8988T (cell line): ENCODE measurements around the gene PTPRK.
"Not testable (repeated sequence)": the region's sequence is repeated elsewhere in the genome, so short reads cannot be mapped to it uniquely, and the experiment has no call there.

Experiments
- DNase-seq: peaks from one replicate; pipeline ENCODE4 v3.0.0; 2011

The PTPRK gene

DNA sequence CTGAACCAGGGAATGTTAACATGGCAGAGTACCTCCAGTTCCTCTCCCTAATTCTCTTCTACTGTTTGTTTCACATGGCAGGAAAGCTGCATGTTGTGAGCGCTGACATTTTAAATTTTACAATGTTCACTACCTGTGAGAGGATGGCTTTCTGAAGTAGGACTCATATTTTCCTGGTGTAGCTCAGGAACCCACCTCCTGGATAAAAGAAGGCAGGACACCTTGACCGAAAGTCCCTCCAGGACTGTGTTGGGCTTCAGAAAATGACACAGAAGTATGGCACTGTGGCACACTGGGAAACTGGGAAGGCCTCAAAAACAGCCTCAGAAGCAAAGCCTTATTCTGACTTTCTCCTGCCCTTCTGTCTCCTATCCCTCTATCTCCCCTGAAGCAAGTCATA, 33.3 kb downstream of the PTPRK start:
- DNase-seq: no peak

DNA sequence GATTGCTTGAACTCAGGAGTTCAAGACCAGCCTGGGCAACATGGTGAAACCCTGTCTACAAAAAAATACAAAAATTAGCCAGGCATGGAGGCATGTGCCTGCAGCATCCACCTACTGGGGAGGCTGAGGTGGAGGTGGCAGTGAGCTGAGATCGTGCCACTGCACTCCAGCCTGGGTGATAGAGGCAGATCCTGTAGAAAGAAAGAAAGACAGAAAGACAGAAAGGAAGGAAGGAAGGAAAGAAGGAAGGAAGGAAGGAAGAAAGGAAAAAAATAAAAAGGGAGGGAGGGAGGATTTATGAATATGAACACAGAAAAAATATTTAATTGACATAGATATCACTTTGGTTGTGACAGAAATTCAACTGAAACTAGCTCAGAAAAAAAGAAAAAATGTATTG, 33.8 kb downstream of the PTPRK start:
- not testable (repeated sequence) for DNase-seq

DNA sequence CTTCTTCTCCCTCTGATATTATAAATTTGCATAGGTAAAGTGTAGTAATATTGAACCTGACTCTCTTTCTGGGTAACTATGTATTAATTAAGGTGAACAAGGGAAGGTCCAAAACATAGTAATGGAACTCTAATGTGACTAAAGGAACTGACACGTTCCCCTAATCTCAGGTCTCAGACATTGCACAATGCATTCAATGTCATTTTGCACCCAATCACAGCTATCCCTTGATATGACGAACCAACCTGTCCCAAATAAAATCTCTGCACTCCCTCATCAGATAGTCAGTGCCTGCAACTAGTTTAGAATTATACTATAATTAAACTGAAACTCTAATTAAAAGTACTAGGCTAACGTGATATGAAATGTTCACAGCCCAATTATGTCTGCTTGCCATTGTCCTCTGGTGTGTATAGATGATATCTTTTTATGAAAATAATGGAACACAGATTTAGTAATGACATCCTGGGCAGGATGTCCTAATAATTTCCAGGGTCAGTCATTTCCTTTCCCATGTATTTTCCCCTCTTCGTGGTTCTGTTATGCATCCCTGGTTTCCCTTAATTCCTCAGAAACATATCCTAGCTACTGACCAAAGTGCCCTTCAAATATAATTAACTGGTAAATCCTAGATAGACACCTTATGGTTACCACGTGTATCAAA, 36.8 kb downstream of the PTPRK start:
- no peak for DNase-seq

DNA sequence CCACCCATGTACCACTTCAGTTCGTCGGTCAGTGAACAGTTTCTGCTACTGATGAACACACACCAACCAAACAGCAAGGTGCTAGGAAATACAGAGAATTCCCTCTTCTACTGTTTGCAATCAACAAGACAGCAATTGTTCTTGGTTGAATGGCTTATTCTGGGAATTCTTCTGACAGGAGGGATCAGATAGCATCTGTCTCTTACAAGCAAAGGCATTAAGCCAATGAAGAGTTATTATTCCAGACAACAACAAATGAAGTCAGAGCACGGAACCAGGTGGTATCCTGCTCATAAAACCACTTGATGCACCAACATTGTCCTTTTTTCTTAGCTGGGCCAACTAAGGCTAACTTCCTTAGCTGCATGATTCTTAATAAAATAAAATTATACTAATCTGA, 37.8 kb downstream of the PTPRK start:
- no peak for DNase-seq

DNA sequence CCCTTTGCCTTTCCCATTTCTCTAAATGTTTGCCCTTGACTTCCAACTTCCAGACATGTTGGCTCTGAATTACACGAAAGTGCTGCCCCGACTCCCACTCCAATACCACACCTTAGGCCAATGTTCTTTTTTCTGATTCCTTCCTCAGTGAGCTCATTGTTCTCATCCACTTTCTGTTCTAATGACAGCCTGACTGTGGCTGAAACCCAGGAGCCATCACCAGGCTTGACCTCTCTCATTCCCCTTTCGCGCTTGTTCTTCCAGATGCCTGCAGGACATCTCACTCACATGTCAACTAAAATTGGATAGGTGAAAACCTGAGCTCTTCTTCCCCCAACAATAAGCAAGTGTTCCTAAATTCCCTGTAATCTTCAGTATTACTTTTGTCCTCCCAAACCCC, 40.4 kb downstream of the PTPRK start:
- DNase-seq: no peak

DNA sequence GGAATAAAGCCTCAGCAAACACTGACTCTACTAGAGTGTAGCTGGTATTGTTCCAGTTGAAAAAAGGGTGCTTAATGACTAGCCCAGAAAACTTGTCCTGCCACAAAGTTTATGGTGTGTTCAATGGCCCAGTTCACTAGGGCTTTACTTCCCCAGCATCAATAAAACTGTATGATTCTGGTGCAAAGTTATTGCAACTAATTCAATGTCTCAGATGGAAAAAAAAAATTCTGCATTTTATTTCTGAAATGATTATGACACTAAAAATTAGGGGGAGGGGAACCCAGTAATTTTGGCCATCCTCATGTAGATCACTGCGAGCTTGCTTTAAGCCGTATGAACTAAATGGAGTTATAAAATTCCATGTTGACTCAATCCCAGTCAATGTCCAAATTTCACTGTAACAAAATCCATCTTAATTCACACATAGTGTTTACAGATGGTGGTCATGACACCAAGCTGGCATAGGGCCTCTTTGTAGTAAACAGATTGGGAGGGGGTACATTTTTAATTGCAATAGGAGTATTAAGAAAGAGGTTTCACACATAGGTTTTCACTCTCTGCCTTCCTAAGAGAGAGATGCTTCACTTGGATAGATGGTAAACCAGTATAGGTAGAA, 41.2 kb downstream of the PTPRK start:
- DNase-seq: no peak

DNA sequence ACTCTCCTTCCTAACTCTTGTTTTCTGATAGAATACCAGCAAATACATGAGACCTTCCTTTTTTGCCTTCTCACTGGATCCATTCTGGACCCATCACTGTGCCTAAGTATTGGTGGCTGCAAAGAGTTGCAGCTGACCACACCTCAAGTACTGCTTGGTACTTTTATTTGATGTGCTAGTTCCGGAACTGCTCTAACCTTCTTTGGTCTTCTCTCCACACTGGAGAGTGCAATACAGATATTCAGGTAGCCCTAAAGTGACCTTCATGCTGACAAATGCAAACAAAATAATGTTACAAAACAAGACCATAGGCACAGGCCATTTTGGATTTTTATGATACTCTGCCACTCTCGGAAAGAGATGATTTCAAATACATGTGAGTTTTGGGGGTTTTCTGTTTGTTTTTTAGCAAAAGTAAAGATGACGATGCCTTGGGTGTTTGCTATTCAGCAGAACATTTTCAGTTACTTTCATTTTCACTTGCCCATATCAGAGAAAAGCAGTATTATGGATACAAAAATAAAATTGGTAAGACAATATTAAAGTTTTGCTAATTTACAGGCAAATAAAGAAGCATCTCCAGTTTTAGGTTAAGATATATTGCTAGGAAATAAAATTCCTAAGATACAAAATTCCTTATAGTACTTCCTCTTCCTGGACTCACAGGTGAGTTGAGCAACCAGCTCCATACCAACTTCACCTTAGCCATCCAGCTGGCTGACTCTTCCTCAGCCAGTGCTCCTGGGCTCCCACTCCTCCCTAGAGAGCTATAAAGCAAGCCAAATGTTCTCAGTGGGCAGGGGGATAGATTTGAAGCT, 42.0 kb downstream of the PTPRK start:
- DNase-seq: no peak

DNA sequence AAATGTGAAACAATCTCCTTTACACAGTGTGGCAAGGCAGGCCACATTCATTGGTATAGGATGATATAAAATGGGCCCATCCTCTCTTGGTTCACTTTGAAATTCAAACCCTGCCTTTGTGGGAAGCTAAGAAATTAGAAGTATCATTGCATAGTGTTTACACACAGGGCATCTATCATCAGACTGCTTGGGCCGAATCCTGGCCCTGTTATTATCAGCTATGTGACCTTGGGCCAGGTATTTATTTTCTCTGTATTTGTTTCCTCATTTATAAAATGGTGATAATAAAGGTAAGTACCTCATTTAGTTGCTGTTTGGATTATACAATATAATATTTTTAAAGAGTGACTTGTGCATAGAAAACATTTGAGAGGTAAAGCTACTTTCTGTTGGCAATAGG, 45.5 kb downstream of the PTPRK start:
- DNase-seq: no peak

DNA sequence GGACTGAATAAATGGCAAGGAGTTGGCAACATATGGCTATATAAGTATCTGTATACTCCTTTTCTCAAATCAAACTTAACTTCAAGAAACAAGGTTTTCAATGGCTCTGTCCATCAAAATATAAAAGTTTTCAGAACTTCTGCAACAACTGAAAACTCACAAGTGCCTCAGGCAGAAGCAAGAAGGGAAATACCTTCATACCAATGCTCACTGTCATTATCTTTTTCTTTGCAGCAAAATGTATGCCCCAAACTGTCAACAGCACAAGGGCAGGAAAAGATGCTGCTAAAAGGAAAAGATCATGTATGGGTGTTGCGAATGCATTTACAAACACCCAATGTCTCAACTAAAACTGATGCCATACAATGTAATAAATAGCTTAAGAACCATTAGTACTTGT, 45.9 kb downstream of the PTPRK start:
- DNase-seq: no peak

DNA sequence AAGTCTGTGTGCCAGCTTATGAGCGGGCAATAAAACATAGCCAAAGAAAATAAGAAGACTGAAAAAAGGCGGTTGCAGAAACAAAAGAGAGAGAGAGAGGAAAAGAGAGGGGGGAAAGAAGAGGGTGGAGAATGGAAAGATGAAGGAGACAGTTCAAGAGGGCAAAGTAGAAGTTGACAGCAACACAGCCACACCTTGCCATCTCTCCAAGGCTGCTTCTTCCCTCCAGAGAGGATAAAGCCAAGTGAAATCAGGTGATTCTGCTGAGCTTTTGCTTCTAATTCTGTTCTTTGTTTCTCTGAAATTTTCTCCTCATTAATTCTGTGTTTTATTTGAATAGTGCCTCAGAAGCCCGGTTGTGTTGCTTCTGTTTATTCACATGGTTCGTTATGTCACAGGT, 48.5 kb downstream of the PTPRK start:
- no peak for DNase-seq

DNA sequence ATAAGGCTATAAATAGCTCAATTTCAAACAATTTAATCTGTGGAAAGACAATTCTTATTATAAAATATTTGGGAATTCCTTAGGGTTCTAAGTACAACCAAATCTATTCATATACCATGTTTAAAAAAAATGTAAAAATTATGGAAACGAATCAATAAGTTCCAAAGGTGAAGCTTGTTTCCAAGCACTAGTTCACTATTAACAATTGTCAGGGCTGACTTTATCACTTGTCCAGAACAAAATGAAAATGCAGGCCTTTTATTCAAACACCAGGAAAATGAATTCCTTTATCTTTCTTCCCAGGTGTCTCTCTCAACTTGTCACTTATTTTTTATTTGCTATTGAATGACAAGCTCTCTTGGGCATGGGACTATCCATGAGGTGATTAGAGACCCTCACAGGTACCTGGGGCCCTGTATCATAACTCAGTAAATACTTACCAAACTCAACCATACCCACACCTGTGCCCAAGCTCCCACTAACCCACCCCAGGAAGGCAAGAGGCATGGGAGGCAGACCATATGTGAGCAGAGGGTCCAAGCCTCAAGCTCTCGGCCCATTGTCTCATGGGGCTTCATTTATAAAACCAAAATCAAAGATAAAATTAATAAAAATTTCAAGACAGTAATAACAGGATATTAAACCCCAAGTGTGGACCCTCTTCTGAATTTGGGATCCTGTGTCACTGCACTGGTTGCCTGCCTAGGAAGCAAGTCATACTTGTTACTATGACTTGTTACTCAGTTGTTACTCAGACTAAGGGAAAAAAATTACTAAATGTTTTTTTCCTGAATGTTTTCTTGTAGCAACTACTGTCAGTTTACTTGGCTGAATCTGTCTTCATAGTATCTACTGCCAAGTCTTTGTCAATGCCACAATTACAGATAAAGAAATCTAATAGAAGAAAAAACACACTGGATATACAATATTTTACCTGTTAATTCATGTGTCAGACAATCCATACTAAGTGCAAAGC, 54.7 kb downstream of the PTPRK start:
- no peak for DNase-seq

DNA sequence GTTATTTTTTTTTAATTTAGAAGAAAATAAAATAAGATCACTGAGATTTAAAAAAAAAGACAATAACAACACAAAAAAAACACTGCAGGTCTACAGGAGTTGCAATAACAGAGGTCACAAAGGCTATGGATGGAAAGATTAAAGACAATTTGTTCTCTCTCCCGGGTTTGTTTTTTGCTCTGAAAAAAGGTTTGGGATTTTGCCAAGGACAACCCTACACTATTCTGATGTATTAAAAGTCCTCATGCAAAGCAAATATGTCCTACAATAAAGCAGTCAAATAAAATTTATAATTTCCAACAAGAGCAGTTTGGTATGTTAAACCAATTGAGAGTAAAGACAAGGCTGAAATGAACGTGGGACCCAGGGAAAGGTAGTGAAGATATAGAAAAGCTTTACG, 55.6 kb downstream of the PTPRK start:
- no peak for DNase-seq

DNA sequence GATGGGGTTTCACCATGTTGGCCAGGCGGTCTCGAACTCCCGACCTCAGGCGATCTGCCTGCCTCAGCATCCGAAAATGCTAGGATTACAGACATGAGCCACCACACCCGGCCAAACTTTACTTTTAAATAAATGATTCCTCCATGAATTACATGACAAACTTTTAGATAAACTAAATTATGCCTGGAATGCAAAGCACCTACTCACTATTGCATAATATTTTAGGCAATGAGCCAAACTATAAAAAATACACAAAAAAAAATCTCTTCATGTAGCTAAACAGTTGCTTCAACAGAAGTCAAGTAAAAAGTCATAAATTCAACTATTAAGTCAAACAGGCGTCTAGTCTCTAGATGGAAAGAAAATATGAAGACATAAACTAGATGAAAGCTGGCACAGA, 56.5 kb downstream of the PTPRK start:
- DNase-seq: no peak

DNA sequence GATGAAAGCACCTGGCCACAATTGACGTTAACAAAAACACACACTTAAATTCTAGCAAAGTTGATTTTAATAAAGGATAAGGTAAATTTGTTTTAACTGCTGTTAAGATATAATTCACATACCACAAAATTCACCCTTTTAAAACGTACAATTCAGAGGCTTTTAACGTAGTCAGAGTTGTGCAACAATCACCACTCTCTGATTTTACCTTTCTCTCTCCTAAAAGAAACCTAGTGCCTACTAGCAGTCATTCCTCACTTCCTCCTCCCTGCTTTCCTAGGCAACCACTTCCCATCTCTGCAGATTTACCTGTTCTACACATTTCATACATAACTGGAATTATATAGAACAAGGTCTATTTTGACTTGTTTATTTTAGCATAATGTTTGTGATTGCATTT, 58.9 kb downstream of the PTPRK start:
- no peak for DNase-seq

DNA sequence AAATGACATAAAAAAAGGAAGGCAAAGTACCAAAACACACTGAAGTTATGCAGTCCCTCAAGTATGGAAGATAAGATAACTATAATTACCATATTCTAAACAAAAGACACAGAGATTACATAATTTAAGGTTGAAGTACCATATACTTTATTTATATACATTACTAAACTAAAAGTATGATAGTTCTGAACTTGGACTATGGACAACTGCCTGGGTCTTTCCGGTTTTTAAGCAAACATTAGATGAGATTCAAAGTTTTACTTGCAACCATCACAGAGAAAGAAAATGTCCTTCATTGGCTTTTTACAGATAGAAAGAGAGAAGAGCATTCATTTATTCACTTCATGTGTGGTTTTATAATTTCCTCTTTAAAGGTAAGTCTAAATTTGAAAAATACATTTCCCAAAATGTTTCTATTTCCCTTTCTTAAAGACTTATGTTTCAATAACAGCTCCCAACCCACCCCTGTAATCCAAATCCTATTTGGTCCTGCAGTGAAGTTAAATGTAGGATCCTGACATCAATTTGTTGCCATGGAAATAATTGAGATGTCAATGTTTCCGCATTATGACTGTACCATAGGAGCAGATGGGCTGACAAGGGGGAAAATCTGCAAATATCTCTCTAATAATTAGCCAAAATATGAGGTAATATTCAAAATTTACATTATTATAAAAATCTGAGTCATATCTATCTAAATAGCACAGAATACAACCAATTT, 63.7 kb downstream of the PTPRK start:
- DNase-seq: no peak

DNA sequence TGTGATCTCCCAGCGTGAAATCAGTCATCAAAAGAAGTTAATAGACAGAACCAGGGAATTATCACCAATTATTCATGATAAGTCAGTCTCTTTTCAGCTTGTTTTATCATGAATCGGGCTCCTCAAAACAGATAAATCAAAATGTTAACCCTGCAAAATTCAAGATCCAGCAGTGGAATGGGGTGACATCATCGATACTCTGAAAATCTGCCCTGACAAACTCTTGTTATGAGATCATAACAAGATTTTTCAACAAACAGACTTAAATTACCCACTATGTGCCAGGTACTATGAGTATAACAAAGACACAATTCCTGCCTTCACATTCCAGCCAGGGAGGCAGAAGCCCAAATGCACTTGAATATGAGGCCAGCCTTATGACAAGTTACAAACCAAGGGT, 64.4 kb downstream of the PTPRK start:
- no peak for DNase-seq

DNA sequence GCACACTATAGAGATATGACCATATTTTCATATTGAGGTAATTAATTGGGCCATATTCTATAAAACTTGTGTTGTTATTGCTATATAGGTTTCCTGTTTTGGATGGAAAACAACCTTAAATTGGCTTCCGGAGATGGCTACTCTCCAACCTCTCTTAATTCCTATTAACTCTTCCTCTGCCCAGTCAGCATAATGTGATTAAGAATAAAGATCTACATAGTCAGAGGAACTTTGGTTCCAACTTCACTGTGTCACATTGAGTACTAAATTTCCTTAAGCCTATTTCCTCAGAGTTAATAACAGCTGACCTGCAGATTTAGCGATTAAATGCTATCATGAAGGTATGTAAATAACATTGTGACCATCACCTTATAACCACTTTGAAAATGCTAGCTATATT, 67.7 kb downstream of the PTPRK start:
- no peak for DNase-seq

DNA sequence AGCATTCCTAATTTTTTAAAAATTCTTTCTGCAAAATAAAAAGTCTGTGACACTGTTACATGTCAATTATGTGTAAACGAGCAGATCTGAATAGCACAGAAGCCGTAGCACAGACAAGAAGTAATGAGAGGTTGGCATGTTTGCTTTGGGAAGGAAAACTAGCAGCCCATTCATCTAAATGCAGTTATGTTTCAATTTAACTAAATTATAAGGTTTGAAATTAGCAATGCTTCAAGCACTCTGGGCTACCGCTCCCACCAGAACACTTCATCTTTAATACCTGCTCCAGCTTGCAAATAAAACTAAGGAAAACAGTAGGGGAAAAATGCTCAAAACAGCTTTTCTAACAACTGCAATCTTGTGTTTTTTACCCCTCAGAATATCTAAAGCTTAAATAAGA, 73.9 kb downstream of the PTPRK start:
- no peak for DNase-seq

DNA sequence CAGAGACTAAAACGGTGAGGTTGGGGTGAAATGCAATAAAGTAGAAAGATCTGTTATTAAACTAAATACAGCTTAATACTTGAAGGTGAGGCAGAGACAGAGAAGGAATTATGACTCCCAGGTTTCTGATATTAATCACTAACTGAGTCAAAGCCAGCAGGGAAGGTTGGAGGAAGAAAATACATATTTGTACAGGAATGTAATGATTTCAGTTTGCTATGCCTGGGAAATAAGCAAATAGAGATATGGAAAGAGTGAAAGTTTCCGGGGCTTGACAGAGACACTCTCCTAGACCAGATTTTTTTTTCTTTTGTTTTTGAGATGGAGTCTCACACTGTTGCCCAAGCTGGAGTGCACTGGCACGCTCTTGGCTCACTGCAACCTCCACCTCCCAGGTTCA, 76.8 kb downstream of the PTPRK start:
- DNase-seq: no peak

DNA sequence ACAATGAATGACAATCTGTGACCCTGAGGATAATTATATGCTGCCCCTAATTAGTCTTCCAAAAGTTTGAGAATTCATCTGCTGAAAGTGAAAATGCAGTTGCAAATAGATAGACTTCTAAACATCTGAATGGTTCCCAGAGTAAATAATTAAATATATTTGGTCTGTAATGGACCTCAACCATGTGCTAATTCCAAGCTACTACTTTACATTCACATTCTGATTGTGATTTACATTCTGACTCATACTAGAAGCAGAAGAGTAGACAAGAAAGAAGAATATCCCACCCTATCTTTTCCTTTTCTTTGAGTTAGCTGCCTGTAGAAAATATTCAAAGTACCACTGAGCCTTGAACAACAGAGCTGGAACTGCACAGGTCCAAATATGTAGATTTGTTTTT, 80.8 kb downstream of the PTPRK start:
- DNase-seq: no peak

DNA sequence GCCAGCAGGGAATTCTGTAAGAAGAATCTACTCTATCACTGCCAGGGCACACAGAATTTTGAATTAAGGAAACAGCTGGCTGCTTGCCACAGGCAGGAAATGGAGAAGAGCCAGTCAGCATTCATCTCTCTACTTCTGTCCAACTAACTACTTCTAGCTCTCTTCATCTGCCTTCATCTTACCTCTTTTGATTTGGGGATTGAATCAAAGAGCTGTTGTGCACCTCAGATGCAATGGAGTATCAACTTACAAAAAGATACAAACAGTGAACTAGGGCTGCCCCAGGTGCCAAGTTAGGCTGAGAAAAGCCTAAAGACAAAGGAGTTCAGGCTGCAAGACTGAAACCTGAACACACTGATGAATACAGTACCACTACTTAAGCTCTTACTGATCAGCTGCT, 82.0 kb downstream of the PTPRK start:
- DNase-seq: no peak

DNA sequence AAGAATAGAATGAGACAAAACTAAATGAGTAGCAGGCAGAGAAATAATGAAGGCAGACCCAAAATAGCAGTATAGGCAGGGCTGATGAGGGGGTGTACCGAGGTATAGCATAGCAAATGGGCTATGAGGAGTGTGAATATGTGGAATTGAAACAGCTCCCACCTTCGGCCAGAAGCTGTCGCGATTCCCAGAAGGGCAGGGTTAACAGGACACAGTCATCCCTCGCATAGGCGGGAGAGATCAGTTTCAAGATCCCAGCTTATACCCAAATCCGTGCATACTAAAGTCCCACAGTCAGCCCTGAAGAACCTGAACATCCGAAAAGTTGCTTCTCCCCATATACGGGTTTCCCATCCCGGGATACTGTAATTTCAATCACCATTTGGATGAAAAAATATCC, 82.7 kb downstream of the PTPRK start:
- no peak for DNase-seq
